BJ (cell line): Measurements from ENCODE around the gene GCSH. TPM values are rescaled to one million over a fixed set of nuclear protein-coding genes. Genes with fewer than 3 reads are reported as not detected.

Experiments used
- CTCF ChIA-PET: fragments of 350-600 bp; formaldehyde crosslinking; extraction: SDS; loops from one replicate; lab custom pipeline; 2021; ENCODE audit warnings: antibody characterized with exemption, inconsistent platforms; lab: Yijun Ruan, JAX
- POLR2A ChIA-PET: fragments of 300-600 bp; sonication (Branson Sonifier 250); formaldehyde crosslinking; extraction: SDS; loops from one replicate; lab custom pipeline; 2021; ENCODE audit warnings: antibody characterized with exemption; lab: Charles Lee
- DNase-seq: peaks from one replicate; pipeline ENCODE4 v3.0.0-alpha.2; 2011; ENCODE audit warnings: low read depth
- H3K27me3 ChIP-seq: 2 replicates; pipeline ENCODE4 v1.6.0; 2011; ENCODE audit warnings: low read length; ENCODE audit not compliant: control insufficient read depth, insufficient read depth
- H3K36me3 ChIP-seq: 2 replicates; pipeline ENCODE4 v1.5.1; 2011; ENCODE audit warnings: low read length; ENCODE audit not compliant: control insufficient read depth, insufficient read depth
- H3K4me3 ChIP-seq: 2 replicates; pipeline ENCODE4 v1.5.1; 2011; ENCODE audit warnings: low read depth, mild to moderate bottlenecking, control low read depth, low read length
- CTCF ChIP-seq: IDR thresholded peaks from 2 replicates; pipeline ENCODE4 v1.5.1; 2011; ENCODE audit warnings: low read depth, mild to moderate bottlenecking, control low read depth, inconsistent platforms, low read length, moderate library complexity; ENCODE audit not compliant: insufficient read depth
- polyA plus RNA-seq: library from polyadenylated mRNA; depleted of rRNA; stranded (reverse); fragments of >200 nt; gene quantifications from 2 replicates; pipeline ENCODE4 v1.2.3, GENCODE V29; 2011

GCSH gene
- polyA plus RNA-seq, 1 experiment = 6.2 TPM

- no peak overlapping the region for H3K4me3 ChIP-seq
- no peak for TF ChIP-seq CTCF
- POLR2A ChIA-PET = no interaction called here
- CTCF ChIA-PET = no interaction called here
- no peaks in the 10 kb centered on the region for H3K36me3 ChIP-seq
- no peaks in the 10 kb centered on the region for H3K27me3 ChIP-seq
- no peak for DNase-seq
Measured at GRCh38 chr16:81101702-81102101, 5.5 kb upstream of the GCSH start.

GRCh38 chr16:81099958-81100357 lies 3.8 kb upstream of the GCSH start:
- CTCF ChIA-PET = no interaction called here
- DNase-seq = no peak
- Histone ChIP-seq H3K27me3 (no peaks in the 10 kb centered on the region), H3K4me3 (no peak overlapping the region), H3K36me3 (no peaks in the 10 kb centered on the region)
- POLR2A ChIA-PET = no interaction called here
- no peak for TF ChIP-seq CTCF

GRCh38 chr16:81097230-81097629 lies 1.0 kb upstream of the GCSH start:
- DNase-seq = no peak
- no peak for TF ChIP-seq CTCF
- CTCF ChIA-PET = interaction anchor here (0.7 kb wide), 1 partner anchor 61 kb away, joined by 3 read pairs; the partner anchor contains the start of gene ATMIN
- POLR2A ChIA-PET = no interaction called here
- no peaks in the 10 kb centered on the region for H3K27me3 ChIP-seq
- H3K36me3 ChIP-seq = no peaks in the 10 kb centered on the region
- no peak overlapping the region for H3K4me3 ChIP-seq

- Histone ChIP-seq H3K4me3 (no peak overlapping the region), H3K36me3 (no peaks in the 10 kb centered on the region), H3K27me3 (no peaks in the 10 kb centered on the region)
- CTCF ChIA-PET = interaction anchor here (0.7 kb wide), 1 partner anchor 61 kb away, joined by 3 read pairs; the partner anchor contains the start of gene ATMIN
- DNase-seq = no peak
- POLR2A ChIA-PET = no interaction called here
- no peak for TF ChIP-seq CTCF
Measured at GRCh38 chr16:81096715-81097208, 567 bp upstream of the GCSH start.

- ChIA-PET POLR2A (no interaction called here), CTCF (no interaction called here)
- DNase-seq = no peak
Measured at GRCh38 chr16:81095653-81095952, 592 bp downstream of the GCSH start.

More at GRCh38 chr16:81095653-81095952, 592 bp downstream of the GCSH start:
- Histone ChIP-seq H3K36me3 (no peaks in the 10 kb centered on the region), H3K27me3 (no peaks in the 10 kb centered on the region), H3K4me3 (peak overlapping the region; percentile 80)
- no peak for TF ChIP-seq CTCF
